Esophagus squamous epithelium (tissue), 5 donors: ENCODE data around the gene TRPT1. TPM values are rescaled to one million over a fixed set of nuclear protein-coding genes. Genes with fewer than 3 reads are reported as not detected.

Experiments
- DNase-seq: peaks from one replicate; lab custom pipeline; 2025; lab: John Stamatoyannopoulos, UW
- H3K27ac ChIP-seq, 4 donors: fragments of 200-600 bp; sonication (generic); one replicate each; pipeline ENCODE4 v1.5.1; 2016 to 2019; ENCODE audit warnings: mild to moderate bottlenecking in 1 of 4
- H3K27me3 ChIP-seq, 4 donors: fragments of 200-600 bp; sonication (generic); 1 replicate in 3 of 4; 2 replicates in 1 of 4; pipeline versions ENCODE4 v1.5.1 to v1.6.0; 2017 to 2021; ENCODE audit warnings: antibody characterized with exemption in 1 of 4
- H3K36me3 ChIP-seq, 3 donors: fragments of 200-600 bp; sonication (generic); one replicate each; pipeline ENCODE4 v1.5.1; 2016 to 2019
- H3K4me1 ChIP-seq, 3 donors: fragments of 200-600 bp; sonication (generic); one replicate each; pipeline ENCODE4 v1.5.1; 2017 to 2019
- H3K4me3 ChIP-seq, 4 donors: fragments of 200-600 bp; sonication (generic); 1 replicate in 3 of 4; 2 replicates in 1 of 4; pipeline ENCODE4 v1.5.1; 2016 to 2019; ENCODE audit warnings: mild to moderate bottlenecking in 2 of 4, moderate library complexity in 1 of 4
- H3K9me3 ChIP-seq, 3 donors: fragments of 200-600 bp; sonication (generic); one replicate each; pipeline ENCODE4 v1.5.1; 2016 to 2019
- POLR2A ChIP-seq, 4 donors: fragments of 450-650 bp; IDR thresholded peaks; one replicate each; pipeline ENCODE4 v1.6.1; 2017; ENCODE audit warnings: antibody characterized with exemption in 4 of 4, mild to moderate bottlenecking in 4 of 4, moderate library complexity in 3 of 4
- WGBS, 2 donors: methylation state at CpG; one replicate each; pipeline ENCODE4 v1.1.5; 2018; 5-methylcytosine and 5-hydroxymethylcytosine counted together
- intact Hi-C: fragments of 100-400 bp; cut with DNase I; formaldehyde crosslinking; loops from one replicate; pipeline ENCODE4 v1.15.0; 2022
- total RNA-seq, 4 donors: library from RNA; depleted of rRNA; stranded (reverse); fragments of >200 nt; gene quantifications; one replicate each; pipeline ENCODE4 v1.1.0, GENCODE V29; 2016
- TF ChIP-seq, protein P1 (sequence below), 6 experiments: fragments of 450-650 bp in 4 of 6; fragments of 200-600 bp in 2 of 6; sonication (generic) in 2 of 6; IDR thresholded peaks; one replicate each; pipeline ENCODE4 v1.5.1; 2016 to 2019; ENCODE audit warnings: antibody characterized with exemption in 6 of 6, mild to moderate bottlenecking in 4 of 6, moderate library complexity in 4 of 6
- donor health status: DM: yes; HTN: yes; CAD: no.

Gene TRPT1
- total RNA-seq, 4 donors from 2014 or later = 23.9 to 68.7 (median 45.8) TPM

DNA sequence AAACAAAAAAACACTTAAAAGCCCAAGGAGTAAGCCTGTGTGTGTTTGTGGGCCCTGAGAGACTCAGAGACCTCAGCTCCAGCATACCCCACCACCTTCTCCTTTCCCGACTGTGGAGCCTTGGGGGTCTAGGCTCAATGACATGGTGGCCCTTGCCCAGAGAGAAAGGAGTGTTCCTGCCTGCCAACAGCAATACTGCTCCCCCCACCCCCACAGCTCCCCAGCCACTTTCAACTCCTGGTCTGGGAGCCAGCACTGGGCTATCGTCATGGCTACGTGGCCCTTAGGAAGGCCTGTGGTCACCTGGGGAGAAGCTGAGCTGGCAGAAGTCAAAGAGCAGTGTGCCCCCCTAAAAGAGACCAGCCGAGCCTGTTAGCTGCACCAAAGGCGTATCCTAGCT is 18.1 kb upstream of the TRPT1 start:
- 42 to 64% methylated on average over 3 to 4 of the region's 5 CpGs for WGBS, 2 donors
- TF ChIP-seq POLR2A (IDR thresholded peaks at IDR 0.05) = no peak
- TF ChIP-seq, protein P1, sequence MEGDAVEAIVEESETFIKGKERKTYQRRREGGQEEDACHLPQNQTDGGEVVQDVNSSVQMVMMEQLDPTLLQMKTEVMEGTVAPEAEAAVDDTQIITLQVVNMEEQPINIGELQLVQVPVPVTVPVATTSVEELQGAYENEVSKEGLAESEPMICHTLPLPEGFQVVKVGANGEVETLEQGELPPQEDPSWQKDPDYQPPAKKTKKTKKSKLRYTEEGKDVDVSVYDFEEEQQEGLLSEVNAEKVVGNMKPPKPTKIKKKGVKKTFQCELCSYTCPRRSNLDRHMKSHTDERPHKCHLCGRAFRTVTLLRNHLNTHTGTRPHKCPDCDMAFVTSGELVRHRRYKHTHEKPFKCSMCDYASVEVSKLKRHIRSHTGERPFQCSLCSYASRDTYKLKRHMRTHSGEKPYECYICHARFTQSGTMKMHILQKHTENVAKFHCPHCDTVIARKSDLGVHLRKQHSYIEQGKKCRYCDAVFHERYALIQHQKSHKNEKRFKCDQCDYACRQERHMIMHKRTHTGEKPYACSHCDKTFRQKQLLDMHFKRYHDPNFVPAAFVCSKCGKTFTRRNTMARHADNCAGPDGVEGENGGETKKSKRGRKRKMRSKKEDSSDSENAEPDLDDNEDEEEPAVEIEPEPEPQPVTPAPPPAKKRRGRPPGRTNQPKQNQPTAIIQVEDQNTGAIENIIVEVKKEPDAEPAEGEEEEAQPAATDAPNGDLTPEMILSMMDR (IDR thresholded peaks at IDR 0.05) = no peak
- Histone ChIP-seq H3K36me3 (peaks cover 0 to 28% (median 0%) of the 10 kb centered on the region in 3 donors), H3K4me3 (no peak overlapping the region), H3K4me1 (peaks cover 55 to 78% (median 62%) of the 10 kb centered on the region in 3 donors), H3K27ac (peak overlapping the region in 3 of 4 donors; percentile 89 to 100 (median 95)), H3K27me3 (no peaks in the 10 kb centered on the region), H3K9me3 (no peaks in the 10 kb centered on the region)
- DNase-seq = no peak
- intact Hi-C loops = no loop called here

DNA sequence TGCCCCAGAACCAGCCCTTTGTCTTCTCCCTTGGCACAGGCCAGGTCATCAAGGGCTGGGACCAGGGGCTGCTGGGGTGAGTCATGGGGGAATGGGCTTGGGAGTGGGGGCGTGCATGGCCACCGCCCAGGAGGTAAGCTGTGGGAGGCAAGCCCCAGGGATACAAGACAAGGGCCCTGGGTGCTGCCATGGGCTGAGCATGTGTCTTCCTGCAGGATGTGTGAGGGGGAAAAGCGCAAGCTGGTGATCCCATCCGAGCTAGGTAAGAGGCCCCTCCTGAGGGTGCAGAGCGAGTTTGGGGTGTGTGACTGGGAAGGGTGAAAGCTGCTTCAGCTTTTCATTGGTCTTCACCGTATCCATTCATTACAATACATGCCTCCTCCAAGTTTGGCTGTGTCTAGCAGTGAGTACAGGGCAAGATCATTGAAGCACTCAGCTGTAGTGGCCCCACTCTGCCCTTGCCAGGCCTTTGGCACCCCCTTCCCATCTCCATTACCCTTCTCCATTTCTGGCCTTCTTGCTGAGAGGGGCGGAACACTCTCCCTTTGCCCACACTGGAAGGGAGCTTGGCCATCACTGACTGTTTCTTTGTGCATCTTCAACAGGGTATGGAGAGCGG is 17.4 kb upstream of the TRPT1 start:
- Histone ChIP-seq H3K27ac (peak overlapping the region; percentile 42 to 100 (median 96)), H3K27me3 (no peaks in the 10 kb centered on the region), H3K4me3 (peak overlapping the region in 1 of 4 donors; percentile 63), H3K9me3 (no peaks in the 10 kb centered on the region), H3K36me3 (peaks cover 0 to 35% (median 0%) of the 10 kb centered on the region in 3 donors), H3K4me1 (peaks cover 63 to 86% (median 64%) of the 10 kb centered on the region in 3 donors)
- no peak for DNase-seq
- intact Hi-C loops = no loop called here
- WGBS, 2 donors = 44 to 47% methylated on average over 2 to 6 of the region's 8 CpGs
- no peak for TF ChIP-seq POLR2A (IDR thresholded peaks at IDR 0.05)
- TF ChIP-seq, protein P1 (IDR thresholded peaks at IDR 0.05) = no peak

DNA sequence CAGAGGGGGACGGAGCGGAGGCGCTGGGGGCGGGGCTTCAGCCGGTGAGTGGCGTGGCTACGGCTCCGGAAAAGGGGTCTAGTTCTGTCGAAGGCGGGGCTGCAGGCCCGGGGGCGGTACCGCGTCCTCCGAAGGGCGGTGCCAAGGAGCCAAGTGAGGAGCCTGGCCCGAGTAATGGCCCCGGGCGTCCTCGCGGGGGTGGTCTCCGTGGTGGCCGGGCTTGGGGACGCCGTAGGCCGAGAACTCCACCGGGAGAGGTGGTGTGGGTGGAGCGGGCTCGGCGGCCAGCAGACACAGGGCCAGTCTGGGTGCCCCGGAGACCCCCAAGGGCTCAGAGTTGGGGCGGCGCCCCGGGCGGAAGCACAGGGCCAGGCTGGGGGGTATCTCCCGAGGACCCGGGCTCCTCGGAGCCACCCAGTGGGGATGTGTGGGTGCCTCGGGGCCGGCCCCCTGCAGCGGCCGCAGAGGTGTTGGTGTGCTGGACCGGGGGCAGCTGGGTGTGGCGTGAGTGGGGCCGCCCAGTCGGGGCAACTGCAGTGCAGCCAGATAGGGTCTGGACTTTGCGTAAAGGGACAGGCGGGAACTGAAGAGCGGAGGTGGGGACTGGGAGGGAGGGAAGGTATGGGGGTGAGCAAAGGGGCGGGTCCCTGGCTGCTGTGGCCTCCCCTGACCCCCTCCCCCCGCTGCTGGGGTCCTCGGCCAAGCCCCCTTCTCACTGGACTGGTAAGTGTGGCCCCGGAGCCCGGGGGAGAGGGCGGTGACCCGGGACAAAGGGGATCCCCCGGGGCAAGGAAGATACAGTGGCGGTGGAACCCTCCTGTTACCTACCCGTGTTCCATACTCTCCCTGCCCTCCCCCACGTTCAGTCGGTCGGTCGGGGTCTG is 15.7 kb upstream of the TRPT1 start:
- 0% methylated on average over 1 to 19 of the region's 63 CpGs for WGBS, 2 donors
- TF ChIP-seq POLR2A (IDR thresholded peaks at IDR 0.05) = peak in 2 of 4 donors; percentile 66 to 84
- TF ChIP-seq, protein P1 (IDR thresholded peaks at IDR 0.05) = no peak
- H3K27ac ChIP-seq = peak overlapping the region; percentile 95 to 100 (median 99)
- peaks cover 66 to 86% (median 69%) of the 10 kb centered on the region in 3 donors for H3K4me1 ChIP-seq
- DNase-seq = no peak
- peaks cover 0 to 51% (median 0%) of the 10 kb centered on the region in 3 donors for H3K36me3 ChIP-seq
- H3K4me3 ChIP-seq = peak overlapping the region; percentile 63 to 95 (median 86)
- intact Hi-C loops = no loop called here
- no peaks in the 10 kb centered on the region for H3K27me3 ChIP-seq
- no peaks in the 10 kb centered on the region for H3K9me3 ChIP-seq

DNA sequence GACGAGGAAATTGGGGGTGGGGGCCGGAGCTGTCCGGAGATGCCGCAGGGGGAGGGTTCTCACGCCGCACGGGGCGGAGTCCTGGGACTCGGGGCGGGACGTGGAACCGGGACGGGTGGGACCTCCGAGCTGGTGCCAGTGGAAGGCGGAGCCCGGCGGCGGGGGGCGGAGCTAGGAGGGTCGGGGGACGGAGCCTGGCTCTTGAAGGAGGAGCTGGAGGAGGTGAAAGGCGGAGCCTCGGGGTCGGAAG is 15.2 kb upstream of the TRPT1 start:
- peaks cover 66 to 91% (median 69%) of the 10 kb centered on the region in 3 donors for H3K4me1 ChIP-seq
- intact Hi-C loops = no loop called here
- peak overlapping the region; percentile 63 to 95 (median 86) for H3K4me3 ChIP-seq
- peak overlapping the region; percentile 95 to 100 (median 99) for H3K27ac ChIP-seq
- TF ChIP-seq, protein P1 (IDR thresholded peaks at IDR 0.05) = no peak
- TF ChIP-seq POLR2A (IDR thresholded peaks at IDR 0.05) = no peak
- no peaks in the 10 kb centered on the region for H3K27me3 ChIP-seq
- peak; percentile 96 for DNase-seq
- no peaks in the 10 kb centered on the region for H3K9me3 ChIP-seq
- H3K36me3 ChIP-seq = peaks cover 0 to 56% (median 0%) of the 10 kb centered on the region in 3 donors
- 0% methylated on average over 3 to 4 of the region's 24 CpGs for WGBS, 2 donors
